MM.1S (cell line): Measurements from ENCODE around the gene CALU.

Source experiments
- DNase-seq: peaks from one replicate; pipeline ENCODE4 v3.0.0-alpha.2; 2015
- H2AFZ ChIP-seq: fragments of 300-600 bp; sonication (generic); 2 replicates; pipeline ENCODE4 v1.6.0; 2016; ENCODE audit warnings: antibody characterized with exemption, low read length
- H3F3A ChIP-seq: fragments of 300-600 bp; sonication (generic); 2 replicates; pipeline ENCODE4 v1.6.1; 2016; ENCODE audit warnings: mild to moderate bottlenecking, antibody characterized with exemption, low read length, moderate library complexity, mixed read lengths; ENCODE audit not compliant: insufficient read depth
- H3K27ac ChIP-seq: fragments of 300-600 bp; sonication (generic); 2 replicates; pipeline ENCODE4 v1.5.1; 2016; ENCODE audit warnings: mild to moderate bottlenecking, low read length
- H3K27me3 ChIP-seq: fragments of 300-600 bp; sonication (generic); replicated peaks from 2 replicates; pipeline ENCODE4 v1.6.0; 2016; ENCODE audit warnings: low read length; ENCODE audit not compliant: insufficient read depth
- H3K36me3 ChIP-seq: fragments of 300-600 bp; sonication (generic); replicated peaks from 2 replicates; pipeline ENCODE4 v1.6.1; 2016; ENCODE audit warnings: mild to moderate bottlenecking, low read length, mixed read lengths; ENCODE audit not compliant: insufficient read depth
- H3K4me1 ChIP-seq: fragments of 300-600 bp; sonication (generic); 2 replicates; pipeline ENCODE4 v1.6.1; 2016; ENCODE audit warnings: low read length, mixed read lengths
- H3K4me2 ChIP-seq: fragments of 300-600 bp; sonication (generic); 2 replicates; pipeline ENCODE4 v1.6.0; 2016; ENCODE audit warnings: low read depth, low read length
- H3K4me3 ChIP-seq: fragments of 300-600 bp; sonication (generic); 2 replicates; pipeline ENCODE4 v1.5.1; 2016; ENCODE audit warnings: low read length, mixed read lengths
- H3K79me2 ChIP-seq: fragments of 300-600 bp; sonication (generic); 2 replicates; pipeline ENCODE4 v1.6.1; 2016; ENCODE audit warnings: mixed run types, low read length, mixed read lengths
- H3K9ac ChIP-seq: fragments of 300-600 bp; sonication (generic); 2 replicates; pipeline ENCODE4 v1.6.1; 2016; ENCODE audit warnings: low read length, mixed read lengths
- H3K9me2 ChIP-seq: fragments of 300-600 bp; sonication (generic); replicated peaks from 2 replicates; pipeline ENCODE4 v1.6.1; 2016; ENCODE audit warnings: mild to moderate bottlenecking, low read length, mixed read lengths; ENCODE audit not compliant: insufficient read depth
- H3K9me3 ChIP-seq: fragments of 300-600 bp; sonication (generic); replicated peaks from 2 replicates; pipeline ENCODE4 v1.6.1; 2016; ENCODE audit warnings: mild to moderate bottlenecking, low read length, mixed read lengths; ENCODE audit not compliant: insufficient read depth
- H4K20me1 ChIP-seq: fragments of 300-600 bp; sonication (generic); 2 replicates; pipeline ENCODE4 v1.6.1; 2016; ENCODE audit warnings: mild to moderate bottlenecking, low read length, moderate library complexity, mixed read lengths; ENCODE audit not compliant: insufficient read depth
- CTCF ChIP-seq: fragments of 300-600 bp; sonication (generic); IDR thresholded peaks from 2 replicates; pipeline ENCODE4 v1.5.1; 2016; ENCODE audit warnings: antibody characterized with exemption, low read length, mixed read lengths
- EZH2 ChIP-seq: fragments of 300-600 bp; sonication (generic); optimal IDR thresholded peaks from 2 replicates; pipeline ENCODE3; 2017; ENCODE audit warnings: low read depth, mild to moderate bottlenecking, antibody characterized with exemption, low read length, mixed read lengths
- EZH2phosphoT487 ChIP-seq: fragments of 300-600 bp; sonication (generic); IDR thresholded peaks from 2 replicates; pipeline ENCODE4 v1.6.1; 2018; ENCODE audit warnings: antibody characterized with exemption, low read length

The CALU gene

GRCh38 chr7:128799451-128799850 lies 60.3 kb downstream of the CALU start:
- H3K4me3 ChIP-seq, result no peak overlapping the region
- no peak overlapping the region for H3K27ac ChIP-seq
- no peak overlapping the region for H3K9ac ChIP-seq
- no peak overlapping the region for H3K4me2 ChIP-seq
- TF ChIP-seq EZH2 (no peak), CTCF (no peak), EZH2phosphoT487 (no peak)
- no peaks in the 10 kb centered on the region for H3K79me2 ChIP-seq
- no peaks in the 10 kb centered on the region for H3F3A ChIP-seq
- no peaks in the 10 kb centered on the region for H3K36me3 ChIP-seq
- H3K9me2 ChIP-seq, result no peaks in the 10 kb centered on the region
- H3K27me3 ChIP-seq, result no peaks in the 10 kb centered on the region
- no peak for DNase-seq
- no peak overlapping the region for H2AFZ ChIP-seq
- no peaks in the 10 kb centered on the region for H4K20me1 ChIP-seq
- H3K4me1 ChIP-seq, result no peaks in the 10 kb centered on the region
- H3K9me3 ChIP-seq, result no peaks in the 10 kb centered on the region

- H4K20me1 ChIP-seq, result no peaks in the 10 kb centered on the region
- H3K4me3 ChIP-seq, result no peak overlapping the region
- DNase-seq, result no peak
- H2AFZ ChIP-seq, result no peak overlapping the region
- no peaks in the 10 kb centered on the region for H3K27me3 ChIP-seq
- H3K9ac ChIP-seq, result no peak overlapping the region
- H3K9me3 ChIP-seq, result no peaks in the 10 kb centered on the region
- no peaks in the 10 kb centered on the region for H3K9me2 ChIP-seq
- H3K79me2 ChIP-seq, result no peaks in the 10 kb centered on the region
- H3K4me2 ChIP-seq, result no peak overlapping the region
- H3K36me3 ChIP-seq, result no peaks in the 10 kb centered on the region
- no peak overlapping the region for H3K27ac ChIP-seq
- H3F3A ChIP-seq, result no peaks in the 10 kb centered on the region
- no peaks in the 10 kb centered on the region for H3K4me1 ChIP-seq
- TF ChIP-seq CTCF, result no peak
- TF ChIP-seq EZH2, result no peak
- TF ChIP-seq EZH2phosphoT487, result no peak
These were observed 61.4 kb downstream of the CALU start for GRCh38 chr7:128800567-128800966.

- Histone ChIP-seq H3K4me3 (no peak overlapping the region), H3K9me2 (no peaks in the 10 kb centered on the region), H3K27ac (no peak overlapping the region), H3F3A (no peaks in the 10 kb centered on the region), H3K4me1 (no peaks in the 10 kb centered on the region), H3K9me3 (no peaks in the 10 kb centered on the region), H3K79me2 (no peaks in the 10 kb centered on the region), H3K36me3 (no peaks in the 10 kb centered on the region), H3K9ac (no peak overlapping the region), H3K4me2 (no peak overlapping the region), H4K20me1 (no peaks in the 10 kb centered on the region), H2AFZ (no peak overlapping the region), H3K27me3 (no peaks in the 10 kb centered on the region)
- TF ChIP-seq CTCF, result no peak
- no peak for DNase-seq
These were observed 61.8 kb downstream of the CALU start for GRCh38 chr7:128801003-128801402.
